Sigmoid colon (tissue), 7 donors: ENCODE data around the gene LGMN. TPM values are rescaled to one million over a fixed set of nuclear protein-coding genes. Genes with fewer than 3 reads are reported as not detected.

ENCODE experiments used
- DNase-seq: peaks from one replicate; pipeline ENCODE4 v3.0.0-alpha.2; 2019
- H3K27ac ChIP-seq, 4 donors: fragments of 200-600 bp; sonication (generic); one replicate each; pipeline ENCODE4 v1.5.1; 2016 to 2019; ENCODE audit warnings: mild to moderate bottlenecking in 1 of 4
- H3K27me3 ChIP-seq, 3 donors: fragments of 200-600 bp; sonication (generic); one replicate each; pipeline ENCODE4 v1.5.1; 2019; ENCODE audit warnings: mild to moderate bottlenecking in 1 of 3
- H3K36me3 ChIP-seq, 4 donors: fragments of 200-600 bp; sonication (generic); one replicate each; pipeline ENCODE4 v1.5.1; 2016 to 2019
- H3K4me1 ChIP-seq, 4 donors: fragments of 200-600 bp; sonication (generic); one replicate each; pipeline ENCODE4 v1.5.1; 2017 to 2019
- H3K4me3 ChIP-seq, 4 donors: fragments of 200-600 bp; sonication (generic); one replicate each; pipeline ENCODE4 v1.5.1; 2017 to 2019; ENCODE audit warnings: mild to moderate bottlenecking in 2 of 4, moderate library complexity in 1 of 4
- H3K9me3 ChIP-seq, 4 donors: fragments of 200-600 bp in 3 of 4; sonication (generic) in 3 of 4; one replicate each; pipeline versions ENCODE4 v1.5.1 to v1.6.1; 2013 to 2019
- EP300 ChIP-seq, 4 donors: sonication (generic); formaldehyde crosslinking; IDR thresholded peaks; one replicate each; pipeline ENCODE4 v1.6.1; 2017; ENCODE audit warnings: antibody characterized with exemption in 4 of 4
- POLR2A ChIP-seq, 2 donors: fragments of 450-650 bp; IDR thresholded peaks; one replicate each; pipeline ENCODE4 v1.6.1; 2016; ENCODE audit warnings: antibody characterized with exemption in 2 of 2, mild to moderate bottlenecking in 2 of 2, moderate library complexity in 2 of 2
- POLR2AphosphoS5 ChIP-seq, 4 donors: sonication (generic); formaldehyde crosslinking; IDR thresholded peaks; one replicate each; pipeline ENCODE4 v1.6.1; 2017; ENCODE audit warnings: antibody characterized with exemption in 4 of 4
- WGBS, 2 donors: extraction: QIAGEN DNeasy Blood & Tissue Kit; methylation state at CpG; one replicate each; pipeline ENCODE4 v1.1.7; 2013; 5-methylcytosine and 5-hydroxymethylcytosine counted together
- intact Hi-C: fragments of 100-400 bp; cut with DNase I; formaldehyde crosslinking; loops from one replicate; pipeline ENCODE4 v1.15.1; 2023
- polyA plus RNA-seq, 3 donors: library from polyadenylated mRNA; stranded (reverse); fragments of 200-250 nt; gene quantifications; one replicate each; pipeline ENCODE4 v1.2.3, GENCODE V29; 2013
- total RNA-seq, 4 donors: library from RNA; depleted of rRNA; stranded (reverse); fragments of >200 nt; gene quantifications; one replicate each; pipeline ENCODE4 v1.1.0, GENCODE V29; 2016
- TF ChIP-seq, protein P1 (sequence below), 4 experiments: fragments of 450-650 bp in 3 of 4; fragments of 200-600 bp in 1 of 4; IDR thresholded peaks; one replicate each; pipeline ENCODE4 v1.5.1; 2016 to 2019; ENCODE audit warnings: antibody characterized with exemption in 4 of 4, mild to moderate bottlenecking in 3 of 4, moderate library complexity in 2 of 4
- donor health status: healthy with polysubstance abuse.
- donor health status: Bipolar disorder and iron deficiency.
- donor health status: healthy.

Gene LGMN
- total and polyA plus RNA-seq, 7 donors: 35.4 to 361 (median 74.1) TPM

DNA sequence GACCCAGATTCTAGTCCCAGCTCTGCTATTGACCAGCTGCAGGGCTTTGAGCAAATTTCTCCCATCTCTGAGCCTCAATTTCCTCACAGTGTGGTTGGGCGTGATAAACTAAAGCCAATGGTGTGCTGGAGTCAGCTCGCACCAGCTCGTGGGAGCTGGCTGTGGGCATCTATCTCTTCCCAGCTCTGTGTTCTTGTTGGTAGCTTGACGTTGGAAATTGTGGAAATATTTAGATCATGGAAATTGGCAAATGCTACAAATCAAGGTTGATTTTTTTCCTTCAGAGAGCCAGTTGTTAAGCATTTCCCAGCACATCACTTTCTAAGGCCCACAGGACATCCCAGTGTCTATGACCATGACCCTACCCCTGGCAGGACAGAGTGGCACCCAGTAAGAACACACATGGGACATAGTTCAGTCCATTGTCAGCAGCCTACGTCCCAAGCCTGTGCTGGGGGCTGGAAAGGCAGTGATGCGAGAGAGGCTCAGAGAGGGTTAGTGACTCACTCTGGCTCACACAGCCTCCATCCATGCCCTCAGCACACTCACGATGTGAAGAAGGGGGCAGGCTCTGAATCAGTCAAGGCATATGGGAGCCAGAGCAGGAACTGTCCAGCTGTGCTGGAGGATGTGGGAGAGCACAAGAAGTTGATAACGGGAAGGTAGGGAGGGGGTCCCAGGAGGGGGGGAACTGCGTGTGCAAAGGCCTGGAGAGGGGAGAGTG is 77.6 kb downstream of the LGMN start:
- WGBS, 2 donors: 84 to 92% methylated on average over 9 of the region's 9 CpGs
- TF ChIP-seq EP300 (IDR thresholded peaks at IDR 0.05): no peak
- no peak for TF ChIP-seq POLR2A (IDR thresholded peaks at IDR 0.05)
- TF ChIP-seq, protein P1, sequence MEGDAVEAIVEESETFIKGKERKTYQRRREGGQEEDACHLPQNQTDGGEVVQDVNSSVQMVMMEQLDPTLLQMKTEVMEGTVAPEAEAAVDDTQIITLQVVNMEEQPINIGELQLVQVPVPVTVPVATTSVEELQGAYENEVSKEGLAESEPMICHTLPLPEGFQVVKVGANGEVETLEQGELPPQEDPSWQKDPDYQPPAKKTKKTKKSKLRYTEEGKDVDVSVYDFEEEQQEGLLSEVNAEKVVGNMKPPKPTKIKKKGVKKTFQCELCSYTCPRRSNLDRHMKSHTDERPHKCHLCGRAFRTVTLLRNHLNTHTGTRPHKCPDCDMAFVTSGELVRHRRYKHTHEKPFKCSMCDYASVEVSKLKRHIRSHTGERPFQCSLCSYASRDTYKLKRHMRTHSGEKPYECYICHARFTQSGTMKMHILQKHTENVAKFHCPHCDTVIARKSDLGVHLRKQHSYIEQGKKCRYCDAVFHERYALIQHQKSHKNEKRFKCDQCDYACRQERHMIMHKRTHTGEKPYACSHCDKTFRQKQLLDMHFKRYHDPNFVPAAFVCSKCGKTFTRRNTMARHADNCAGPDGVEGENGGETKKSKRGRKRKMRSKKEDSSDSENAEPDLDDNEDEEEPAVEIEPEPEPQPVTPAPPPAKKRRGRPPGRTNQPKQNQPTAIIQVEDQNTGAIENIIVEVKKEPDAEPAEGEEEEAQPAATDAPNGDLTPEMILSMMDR (IDR thresholded peaks at IDR 0.05): no peak

DNA sequence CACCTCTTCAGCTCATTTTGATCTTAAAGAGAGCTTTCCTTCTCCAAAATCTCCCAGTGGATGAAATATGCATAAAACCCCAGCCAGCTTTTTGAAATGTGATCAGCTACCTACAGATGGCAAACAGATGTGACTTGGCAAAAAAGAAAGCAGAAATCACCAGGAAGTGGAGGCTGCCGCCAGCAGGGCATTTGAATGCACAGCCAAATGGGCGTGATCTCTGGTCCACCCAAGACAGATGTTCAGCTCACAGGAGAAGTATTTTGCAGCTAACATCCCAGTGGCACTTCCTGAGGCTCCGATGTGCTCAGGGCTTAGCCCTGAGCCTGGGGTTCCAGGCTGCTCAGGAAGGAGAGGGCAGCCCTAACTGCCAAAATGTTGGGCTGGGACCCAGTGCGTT is 78.3 kb downstream of the LGMN start:
- Histone ChIP-seq H3K27me3 (no peaks in the 10 kb centered on the region), H3K27ac (peak overlapping the region in 1 of 4 donors; percentile 14), H3K4me1 (peaks cover 0 to 7% (median 0%) of the 10 kb centered on the region in 4 donors), H3K4me3 (no peak overlapping the region), H3K9me3 (no peaks in the 10 kb centered on the region), H3K36me3 (peaks cover 0 to 37% (median 14%) of the 10 kb centered on the region in 4 donors)
- intact Hi-C loops: no loop called here
- DNase-seq: no peak
- no peak for TF ChIP-seq EP300 (IDR thresholded peaks at IDR 0.05)
- no peak for TF ChIP-seq POLR2A (IDR thresholded peaks at IDR 0.05)
- TF ChIP-seq, protein P1 (IDR thresholded peaks at IDR 0.05): no peak
- no peak for TF ChIP-seq POLR2AphosphoS5 (IDR thresholded peaks at IDR 0.05)
- 40 to 65% methylated on average over 4 of the region's 4 CpGs for WGBS, 2 donors

More for the DNA sequence above, 77.6 kb downstream of the LGMN start:
- Histone ChIP-seq H3K4me3 (no peak overlapping the region), H3K27me3 (no peaks in the 10 kb centered on the region), H3K9me3 (no peaks in the 10 kb centered on the region), H3K4me1 (peaks cover 0 to 7% (median 3%) of the 10 kb centered on the region in 4 donors), H3K36me3 (peaks cover 0 to 37% (median 14%) of the 10 kb centered on the region in 4 donors), H3K27ac (no peak overlapping the region)
- no peak for DNase-seq
- intact Hi-C loops: no loop called here

DNA sequence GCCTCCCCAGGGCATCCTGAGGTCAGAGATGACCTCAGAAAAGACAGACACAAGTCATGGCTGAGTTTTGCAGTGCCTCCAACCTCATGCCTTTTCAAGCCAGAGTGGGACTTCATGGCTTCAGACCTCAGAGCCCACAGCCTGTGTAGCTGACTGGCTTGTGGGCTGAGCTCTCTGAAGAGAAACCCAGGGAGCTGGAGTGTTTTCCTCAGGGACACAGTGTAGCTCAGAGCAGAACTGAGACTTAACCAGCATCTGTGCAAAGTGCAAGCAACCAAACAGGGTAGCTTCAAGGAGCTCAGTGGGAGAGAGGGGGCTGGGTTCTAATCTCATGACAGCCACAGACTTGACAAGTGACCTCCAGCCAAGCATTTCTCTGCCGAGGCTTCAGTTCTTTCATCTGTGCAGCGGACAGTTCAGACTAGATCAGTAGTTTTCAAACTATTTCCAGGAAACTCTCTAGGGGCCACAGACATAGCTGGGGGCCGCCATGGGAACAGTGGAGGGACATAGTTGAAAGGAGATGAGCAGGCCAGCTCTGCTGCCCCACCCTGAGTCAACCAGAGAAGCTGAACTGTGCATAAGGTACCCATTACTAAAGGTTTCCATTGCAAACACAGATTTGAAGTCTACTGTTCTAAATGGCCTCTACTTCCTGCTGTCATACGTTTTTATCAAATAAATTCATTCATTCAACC is 80.0 kb downstream of the LGMN start:
- no peak for TF ChIP-seq EP300 (IDR thresholded peaks at IDR 0.05)
- TF ChIP-seq POLR2A (IDR thresholded peaks at IDR 0.05): no peak
- no peak for TF ChIP-seq POLR2AphosphoS5 (IDR thresholded peaks at IDR 0.05)
- TF ChIP-seq, protein P1 (IDR thresholded peaks at IDR 0.05): no peak
- WGBS, 2 donors: 55 to 80% methylated on average over 4 of the region's 4 CpGs
- H3K27ac ChIP-seq: no peak overlapping the region

DNA sequence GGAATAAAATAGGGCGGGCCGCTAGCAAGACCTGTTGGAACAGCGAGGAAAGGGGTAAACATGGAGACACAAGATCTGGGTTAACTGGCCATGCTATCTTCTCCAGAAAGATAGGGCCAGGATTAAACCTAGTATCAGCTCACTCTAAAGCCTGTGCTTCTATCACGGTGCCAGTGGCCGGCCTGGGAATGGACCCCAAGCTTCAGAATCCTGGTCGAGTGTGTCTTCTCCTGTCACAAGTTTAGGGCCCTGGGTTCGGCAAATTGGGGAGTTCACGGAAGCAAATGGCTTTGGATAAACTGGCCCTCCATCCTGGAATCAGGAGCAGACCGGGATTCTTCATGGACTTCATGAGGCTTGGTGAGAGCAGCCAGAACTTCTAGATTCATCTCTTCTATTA is 82.2 kb downstream of the LGMN start:
- Histone ChIP-seq H3K27ac (peak overlapping the region in 2 of 4 donors; percentile 12 to 55), H3K36me3 (peaks cover 2 to 54% (median 14%) of the 10 kb centered on the region in 4 donors), H3K4me1 (peaks cover 0 to 7% (median 0%) of the 10 kb centered on the region in 4 donors), H3K27me3 (no peaks in the 10 kb centered on the region), H3K9me3 (no peaks in the 10 kb centered on the region), H3K4me3 (no peak overlapping the region)
- intact Hi-C loops: no loop called here
- TF ChIP-seq POLR2AphosphoS5 (IDR thresholded peaks at IDR 0.05): no peak
- TF ChIP-seq, protein P1 (IDR thresholded peaks at IDR 0.05): no peak
- TF ChIP-seq EP300 (IDR thresholded peaks at IDR 0.05): no peak
- TF ChIP-seq POLR2A (IDR thresholded peaks at IDR 0.05): no peak
- no peak for DNase-seq
- WGBS, 2 donors: 92 to 96% methylated on average over 9 of the region's 9 CpGs

More for the DNA sequence above, 80.0 kb downstream of the LGMN start:
- Histone ChIP-seq H3K36me3 (peaks cover 0 to 37% (median 11%) of the 10 kb centered on the region in 4 donors), H3K27me3 (no peaks in the 10 kb centered on the region), H3K4me1 (peaks cover 0 to 7% (median 0%) of the 10 kb centered on the region in 4 donors), H3K4me3 (no peak overlapping the region), H3K9me3 (no peaks in the 10 kb centered on the region)
- intact Hi-C loops: no loop called here
- DNase-seq: no peak
